ENCODE results near the gene CPNE4.

Gene CPNE4

GRCh38 chr3:131795390-131796090, 239.3 kb downstream of the CPNE4 start:
- peak; percentile 71 to 84 for DNase-seq

DNA sequence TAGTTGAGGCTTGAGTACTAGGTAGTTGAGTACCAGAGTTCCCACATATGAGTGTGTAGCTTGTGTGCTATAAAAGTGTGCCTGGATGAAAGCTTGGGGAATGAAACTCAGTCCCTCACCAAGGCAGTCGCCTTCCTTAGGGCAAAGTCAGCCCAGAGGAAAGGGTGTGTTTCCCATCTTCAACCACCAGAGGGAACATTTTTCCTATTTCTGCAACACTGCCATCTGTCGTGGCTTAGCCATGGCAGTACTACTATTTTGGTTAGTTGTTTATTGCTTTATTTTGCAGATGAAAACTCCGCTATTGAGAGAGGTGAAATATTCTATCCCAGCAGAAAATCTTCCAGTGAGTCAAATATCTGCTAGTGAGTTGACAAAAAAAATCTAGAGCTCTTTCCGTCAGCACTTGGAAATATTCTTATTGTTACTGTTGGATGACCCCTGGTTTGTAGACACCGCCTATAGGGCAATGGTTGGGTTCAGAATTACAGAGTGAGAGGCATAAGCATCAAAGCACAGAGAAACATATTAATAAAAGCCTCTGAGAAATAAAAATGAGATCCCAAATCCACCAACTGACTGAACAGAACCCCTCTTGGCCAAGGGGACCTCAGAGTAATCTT, 239.9 kb downstream of the CPNE4 start:
- DNase-seq, result peak in 1 of 2 experiments; percentile 4

- no peak for DNase-seq
Measured at GRCh38 chr3:131793870-131794269, 240.9 kb downstream of the CPNE4 start.

GRCh38 chr3:131789188-131789587, 245.6 kb downstream of the CPNE4 start:
- DNase-seq, result no peak

DNA sequence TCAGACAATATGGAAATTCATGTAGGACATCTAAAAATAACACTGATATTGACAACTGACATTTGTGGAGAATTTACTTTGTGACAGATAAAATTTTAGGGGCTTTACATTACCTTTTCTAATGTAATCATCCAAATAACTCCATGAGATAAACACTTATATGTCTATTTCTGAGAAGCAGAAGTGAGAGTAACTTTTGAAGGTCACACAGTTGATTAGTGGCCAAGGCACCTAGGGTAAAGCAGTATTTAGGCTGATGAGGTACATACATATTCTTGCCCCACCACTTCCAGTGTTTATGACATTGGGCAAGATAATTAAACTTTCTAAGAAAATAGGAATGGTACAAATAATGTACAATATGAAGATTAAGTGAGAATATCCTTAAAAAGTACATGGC, 248.4 kb downstream of the CPNE4 start:
- DNase-seq, result no peak

GRCh38 chr3:131782751-131783150, 252.1 kb downstream of the CPNE4 start:
- peak in 1 of 2 experiments; percentile 27 for DNase-seq

DNA sequence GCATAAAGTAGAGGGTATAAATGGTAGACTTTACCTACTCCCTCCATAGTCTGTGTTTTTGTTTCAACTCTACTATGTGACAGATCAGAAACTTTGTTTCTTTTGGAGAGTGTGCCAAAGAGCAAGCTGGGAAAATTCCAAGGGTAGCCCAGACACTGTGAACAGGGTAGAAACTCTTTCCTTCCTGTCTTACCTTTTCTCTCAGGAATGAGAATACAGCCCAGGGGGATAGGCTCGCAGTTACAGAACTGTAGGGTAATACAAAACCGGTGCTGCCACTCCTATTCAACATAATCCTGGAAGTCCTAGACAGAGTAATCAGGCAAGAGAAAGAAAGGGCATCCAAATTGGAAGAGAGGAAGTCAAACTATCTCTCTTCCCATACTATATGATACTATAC, 256.3 kb downstream of the CPNE4 start:
- DNase-seq, result no peak

- no peak for DNase-seq
Measured at GRCh38 chr3:131775650-131776049, 259.2 kb downstream of the CPNE4 start.

DNA sequence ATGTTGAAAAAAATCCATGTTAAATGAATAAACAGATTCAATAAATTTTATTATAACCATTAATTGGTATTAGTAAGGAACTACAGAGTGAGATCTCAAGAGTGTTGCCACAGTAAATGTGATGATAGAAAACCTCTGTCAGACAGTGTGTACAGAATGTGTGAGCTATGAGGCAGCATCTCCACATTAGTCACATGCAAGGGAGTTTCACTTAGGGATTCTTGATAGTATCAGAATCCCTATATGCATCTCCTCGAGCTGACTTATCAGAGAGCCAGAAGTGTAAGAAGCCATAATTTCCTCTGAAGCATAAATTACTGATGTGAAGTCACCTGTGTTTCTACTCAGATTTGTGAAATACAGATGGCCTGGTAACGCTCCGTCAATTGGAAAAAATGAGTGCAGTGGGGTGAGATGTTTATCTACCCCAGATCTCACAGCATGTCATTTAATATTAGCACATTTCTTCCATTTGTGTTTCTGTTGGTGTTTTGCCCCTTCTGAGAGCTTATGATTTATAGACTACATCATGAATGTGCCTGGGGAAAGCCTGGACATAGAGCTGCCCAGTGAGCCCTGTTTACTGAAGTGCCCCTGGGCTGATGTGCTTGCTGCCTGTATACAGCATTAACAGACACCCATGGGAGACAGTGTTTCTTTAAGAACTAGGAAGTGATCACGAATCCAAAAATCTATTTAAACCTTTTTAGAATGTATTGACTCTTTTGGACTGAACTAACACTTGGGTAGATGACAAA, 262.4 kb downstream of the CPNE4 start:
- DNase-seq, result no peak

- DNase-seq, result no peak
Measured at GRCh38 chr3:131762981-131763564, 271.7 kb downstream of the CPNE4 start.

DNA sequence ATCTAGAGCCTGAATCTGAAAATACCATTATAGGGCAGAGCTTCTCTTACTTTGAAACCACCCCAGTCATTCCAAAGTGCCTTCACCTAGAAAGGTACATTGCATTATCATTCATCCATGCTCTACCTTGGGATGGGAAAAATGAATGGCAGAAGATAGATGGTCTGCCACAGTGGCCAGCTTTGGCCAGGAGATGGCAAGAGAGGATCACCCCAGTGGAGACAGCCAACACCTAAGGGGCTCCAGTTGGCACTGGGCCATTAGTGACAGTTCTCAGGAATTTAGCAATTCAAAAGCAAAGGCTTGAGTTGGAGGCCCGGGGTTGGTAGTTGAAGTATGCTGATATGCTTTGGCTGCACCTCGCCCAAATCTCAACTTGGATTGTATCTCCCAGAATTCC, 278.4 kb downstream of the CPNE4 start:
- DNase-seq, result no peak

DNA sequence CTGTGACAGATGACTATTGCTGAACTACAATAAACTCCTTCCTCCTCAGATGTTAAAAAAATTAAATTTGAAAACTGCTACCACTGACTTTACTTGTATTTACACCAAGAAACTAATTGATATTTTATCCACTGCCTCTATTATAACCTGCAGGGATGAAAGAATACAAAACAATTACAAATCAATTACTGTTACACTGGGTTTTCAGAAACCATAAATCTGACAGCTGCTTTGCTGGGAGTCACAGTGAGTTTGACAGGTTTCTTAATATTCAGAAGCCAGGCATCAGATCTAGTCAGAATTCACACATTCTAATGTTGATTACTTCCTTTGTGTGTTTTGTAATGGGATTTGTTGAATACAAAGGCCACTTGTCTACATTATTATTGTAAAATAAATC, 279.4 kb downstream of the CPNE4 start:
- no peak for DNase-seq

DNA sequence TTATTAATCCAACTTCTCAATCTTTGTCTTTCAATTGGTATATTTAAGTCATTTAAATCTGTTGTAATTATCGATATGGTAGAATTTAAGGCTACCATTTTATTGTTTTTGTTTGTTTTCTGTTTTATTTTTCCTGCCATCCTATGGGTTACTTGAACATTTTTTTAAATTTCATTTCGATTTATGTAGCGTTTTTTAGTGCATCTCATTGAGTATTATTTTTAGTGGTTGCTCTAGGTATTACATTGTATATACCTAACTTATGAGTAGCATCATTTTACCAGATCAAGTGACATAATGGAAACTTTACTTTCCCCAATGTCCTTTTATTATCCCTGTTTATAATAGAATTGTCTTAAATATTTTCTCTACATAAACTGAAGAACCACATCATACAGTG, 284.6 kb downstream of the CPNE4 start:
- no peak for DNase-seq

- DNase-seq, result no peak
Measured at GRCh38 chr3:131749826-131750225, 285.0 kb downstream of the CPNE4 start.

DNA sequence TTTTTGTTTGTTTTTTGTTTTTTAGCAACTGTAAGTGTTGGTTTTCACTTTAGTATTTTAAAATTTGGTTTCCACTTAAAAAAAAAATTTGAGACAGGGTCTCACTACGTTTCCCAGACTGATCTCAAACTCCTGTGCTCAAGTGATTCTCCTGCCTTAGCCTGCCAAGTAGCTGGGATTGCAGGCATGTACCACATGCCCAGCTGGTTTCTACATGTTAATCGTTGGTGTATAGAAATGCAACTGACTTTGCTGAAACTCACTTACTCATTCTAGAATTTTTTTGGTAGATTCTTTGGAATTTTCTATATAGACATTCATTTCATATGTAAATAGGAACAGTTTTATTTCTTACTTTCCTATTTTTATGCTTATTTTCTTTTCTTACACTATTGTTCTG, 287.3 kb downstream of the CPNE4 start:
- DNase-seq, result no peak

DNA sequence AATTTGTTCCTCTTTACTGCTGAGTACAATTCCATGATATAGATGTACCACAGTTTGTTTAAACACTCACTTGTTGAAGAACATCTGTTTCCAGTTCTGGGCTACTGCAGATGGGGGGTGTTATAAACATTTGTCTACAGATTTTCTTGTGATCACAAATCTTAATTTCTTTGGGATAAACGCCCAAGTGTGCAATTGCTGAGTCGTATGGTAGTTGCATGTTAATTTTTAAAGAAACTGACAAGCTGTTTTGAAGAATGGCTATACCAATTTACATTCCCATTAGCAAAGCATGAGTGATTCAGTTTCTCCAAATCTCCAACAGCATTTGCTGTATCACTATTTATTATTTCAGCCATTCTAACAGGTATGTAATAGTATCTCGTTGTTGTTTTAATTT, 290.0 kb downstream of the CPNE4 start:
- no peak for DNase-seq

DNA sequence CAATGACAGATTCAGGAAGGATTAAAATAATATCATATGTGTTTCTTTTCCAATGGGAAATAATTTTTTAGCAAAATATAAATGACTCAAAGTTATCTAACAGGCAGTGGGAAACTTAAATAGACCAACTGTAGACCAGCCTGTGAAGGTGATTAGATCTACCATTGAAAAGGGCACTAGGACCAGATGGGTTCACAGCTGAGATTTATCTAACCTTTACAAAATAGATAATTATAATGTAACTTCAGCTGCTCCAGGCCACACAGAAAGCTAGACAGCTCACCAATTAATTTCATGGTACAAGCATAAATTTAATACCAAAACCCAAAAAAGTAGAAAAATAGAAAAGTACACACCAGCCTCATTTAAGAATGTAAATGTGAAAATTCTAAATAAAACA, 291.7 kb downstream of the CPNE4 start:
- no peak for DNase-seq

- no peak for DNase-seq
Measured at GRCh38 chr3:131739211-131739610, 295.6 kb downstream of the CPNE4 start.

DNA sequence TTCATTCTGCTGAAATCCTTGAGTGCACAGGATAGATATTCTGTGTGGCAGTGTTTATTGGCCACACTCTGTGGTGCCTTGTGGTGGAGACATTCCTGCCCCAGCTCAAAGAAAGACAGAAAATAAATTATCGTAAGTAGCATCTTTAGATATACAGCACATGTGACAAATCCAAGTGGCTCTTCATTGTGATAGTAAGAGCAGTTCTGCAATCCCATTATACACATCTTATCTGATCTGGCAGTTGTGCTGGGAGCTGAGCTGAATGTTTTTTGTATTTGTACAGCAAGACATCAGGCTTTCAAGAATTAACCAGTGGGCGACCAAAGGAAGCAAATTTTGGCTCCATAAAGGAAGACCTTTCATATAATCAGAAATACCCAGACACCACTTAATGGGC, 296.7 kb downstream of the CPNE4 start:
- DNase-seq, result peak; percentile 36 to 39

DNA sequence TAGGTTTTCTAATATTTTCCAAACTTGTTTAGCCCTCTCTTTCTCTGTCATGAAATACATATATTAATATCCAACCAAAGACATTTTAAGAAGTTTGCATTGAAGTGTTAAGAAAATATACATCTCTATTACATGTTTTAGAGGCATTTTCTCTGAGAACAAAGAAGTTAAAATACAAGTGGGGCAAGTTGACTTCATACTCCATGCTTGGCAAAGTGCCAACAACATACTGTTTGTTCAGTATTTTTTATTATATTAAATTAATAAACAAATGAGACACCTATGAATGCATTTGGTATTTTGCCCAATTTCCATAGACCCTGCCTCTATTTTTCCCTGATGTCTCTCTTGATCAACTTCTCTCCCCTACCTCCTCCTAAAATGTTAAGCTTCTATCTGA, 299.3 kb downstream of the CPNE4 start:
- DNase-seq, result no peak

GRCh38 chr3:131735116-131735515, 299.7 kb downstream of the CPNE4 start:
- no peak for DNase-seq

GRCh38 chr3:131733086-131733841, 301.6 kb downstream of the CPNE4 start:
- DNase-seq, result peak; percentile 6 to 18

- DNase-seq, result no peak
Measured at GRCh38 chr3:131731709-131732108, 303.1 kb downstream of the CPNE4 start.

Data from NCI-H187 (cell line).